Uterus (tissue), 4 donors: ENCODE measurements around the gene PYGM. TPM values are rescaled to one million over a fixed set of nuclear protein-coding genes. Genes with fewer than 3 reads are reported as not detected.

Experiments
- DNase-seq, 2 donors: peaks; one replicate each; pipeline ENCODE4 v3.0.0-alpha.2; 2019 to 2020
- H3K27ac ChIP-seq, 2 donors: fragments of 200-600 bp; sonication (generic); 1 replicate in 1 of 2; 2 replicates in 1 of 2; pipeline ENCODE4 v1.5.1; 2016 to 2018
- H3K27me3 ChIP-seq, 2 donors: fragments of 200-600 bp; sonication (generic); one replicate each; pipeline ENCODE4 v1.5.1; 2018 to 2019; ENCODE audit warnings: control low read depth in 1 of 2
- H3K36me3 ChIP-seq, 2 donors: fragments of 200-600 bp; sonication (generic); one replicate each; pipeline ENCODE4 v1.5.1; 2019; ENCODE audit warnings: control low read depth in 1 of 2
- H3K4me1 ChIP-seq, 2 donors: fragments of 200-600 bp; sonication (generic); one replicate each; pipeline ENCODE4 v1.5.1; 2018 to 2019; ENCODE audit warnings: control low read depth in 1 of 2
- H3K4me3 ChIP-seq, 2 donors: fragments of 200-600 bp; sonication (generic); 1 replicate in 1 of 2; 2 replicates in 1 of 2; pipeline ENCODE4 v1.5.1; 2018 to 2019; ENCODE audit warnings: mild to moderate bottlenecking in 1 of 2
- H3K9me3 ChIP-seq, 2 donors: fragments of 200-600 bp; sonication (generic); one replicate each; pipeline ENCODE4 v1.5.1; 2019; ENCODE audit warnings: control low read depth in 1 of 2
- CTCF ChIP-seq, 4 experiments: fragments of 200-600 bp in 2 of 4; fragments of 450-650 bp in 2 of 4; sonication (generic) in 2 of 4; IDR thresholded peaks; one replicate each; pipeline ENCODE4 v1.5.1; 2016 to 2019; ENCODE audit warnings: antibody characterized with exemption in 4 of 4, mild to moderate bottlenecking in 2 of 4, moderate library complexity in 1 of 4
- POLR2A ChIP-seq, 2 donors: fragments of 450-650 bp; IDR thresholded peaks; one replicate each; pipeline ENCODE4 v1.6.1; 2016; ENCODE audit warnings: antibody characterized with exemption in 2 of 2, mild to moderate bottlenecking in 1 of 2, moderate library complexity in 1 of 2
- intact Hi-C: fragments of 100-400 bp; cut with DNase I; formaldehyde crosslinking; loops from one replicate; pipeline ENCODE4 v1.15.1; 2023; ENCODE audit warnings: low total_unique reads
- total RNA-seq, 4 donors: library from RNA; depleted of rRNA in 3 of 4; stranded (reverse); fragments of >200 nt in 3 of 4; gene quantifications; one replicate each; pipeline versions ENCODE4 v1.1.0 to v1.2.4, GENCODE V29; 2014 to 2023
- donor health status: DM: yes; HTN: yes; CAD: no.

Gene PYGM
- total RNA-seq, 4 donors from 2014 or later, result 2.9 to 42.8 (median 11.4) TPM

DNA sequence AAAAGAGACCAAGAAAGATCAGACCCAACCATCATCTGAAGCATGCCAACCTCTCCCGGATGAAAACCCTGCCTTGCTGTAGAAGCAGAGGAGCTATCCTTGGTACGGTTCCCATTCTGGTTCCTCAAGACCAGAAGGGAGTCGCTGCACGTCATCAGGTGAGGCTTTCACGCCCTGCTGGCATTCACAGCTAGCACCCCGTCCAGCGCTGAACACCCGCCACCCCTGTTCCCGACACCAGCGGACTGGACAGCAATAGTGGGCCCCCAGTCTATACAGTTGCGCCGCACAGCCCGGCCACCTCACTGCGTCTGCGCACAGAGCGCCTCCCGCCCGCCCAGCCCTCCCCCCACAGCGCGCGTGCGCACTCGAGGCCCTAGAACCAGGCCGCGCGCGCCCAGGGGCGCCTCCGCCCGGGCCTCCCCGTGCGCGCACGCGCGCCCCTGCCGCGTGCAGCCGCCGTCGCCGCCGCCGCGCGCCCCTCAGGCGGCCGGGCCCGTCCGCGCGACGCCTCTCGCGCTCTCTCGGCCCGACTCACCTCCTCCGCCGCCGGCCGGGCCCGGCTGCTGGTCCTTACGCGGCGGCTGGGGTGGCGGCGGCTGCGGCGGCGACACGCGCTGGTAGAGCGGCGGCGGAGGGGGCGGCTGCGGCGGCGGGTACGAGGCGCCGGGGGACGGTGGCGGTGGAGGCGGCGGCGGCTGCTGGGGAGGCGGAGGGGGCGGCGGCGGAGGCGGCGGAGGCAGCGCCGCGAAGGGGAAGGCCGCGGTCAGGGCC lies 17.9 kb upstream of the PYGM start:
- DNase-seq, result peak; percentile 77 to 80
- no peak for TF ChIP-seq CTCF (IDR thresholded peaks at IDR 0.05)
- peak in 1 of 2 donors; percentile 5 for TF ChIP-seq POLR2A (IDR thresholded peaks at IDR 0.05)
- intact Hi-C loops, result no loop called here
- peak overlapping the region; percentile 88 to 89 for H3K4me3 ChIP-seq
- H3K9me3 ChIP-seq, result no peaks in the 10 kb centered on the region
- peaks cover 7 to 14% of the 10 kb centered on the region in 2 donors for H3K4me1 ChIP-seq
- no peaks in the 10 kb centered on the region for H3K27me3 ChIP-seq
- peak overlapping the region; percentile 99 for H3K27ac ChIP-seq
- H3K36me3 ChIP-seq, result no peaks in the 10 kb centered on the region

DNA sequence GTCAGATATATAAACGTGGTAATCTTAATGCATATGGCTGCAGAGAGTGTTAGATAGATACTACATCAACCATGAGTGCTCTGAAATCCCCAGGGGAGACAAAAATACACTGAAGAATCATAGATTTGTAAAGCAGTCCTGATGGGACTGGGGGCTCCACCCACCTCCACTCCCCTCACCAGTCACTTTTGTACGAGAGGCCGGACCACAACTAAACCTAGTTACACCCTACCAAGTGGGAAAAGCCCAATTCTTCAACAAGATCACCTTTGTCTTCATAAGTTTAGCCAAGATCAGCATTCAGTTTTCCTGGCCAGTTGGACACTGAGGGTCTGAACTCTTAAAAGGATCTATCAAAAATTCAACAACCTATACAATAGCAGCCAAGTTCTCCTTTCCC lies 17.1 kb upstream of the PYGM start:
- peaks cover 7 to 14% of the 10 kb centered on the region in 2 donors for H3K4me1 ChIP-seq
- H3K9me3 ChIP-seq, result no peaks in the 10 kb centered on the region
- DNase-seq, result no peak
- H3K36me3 ChIP-seq, result no peaks in the 10 kb centered on the region
- H3K27me3 ChIP-seq, result no peaks in the 10 kb centered on the region
- no peak for TF ChIP-seq CTCF (IDR thresholded peaks at IDR 0.05)
- no peak for TF ChIP-seq POLR2A (IDR thresholded peaks at IDR 0.05)
- H3K27ac ChIP-seq, result peak overlapping the region; percentile 71 to 99
- H3K4me3 ChIP-seq, result peak overlapping the region; percentile 57 to 88
- intact Hi-C loops, result no loop called here

DNA sequence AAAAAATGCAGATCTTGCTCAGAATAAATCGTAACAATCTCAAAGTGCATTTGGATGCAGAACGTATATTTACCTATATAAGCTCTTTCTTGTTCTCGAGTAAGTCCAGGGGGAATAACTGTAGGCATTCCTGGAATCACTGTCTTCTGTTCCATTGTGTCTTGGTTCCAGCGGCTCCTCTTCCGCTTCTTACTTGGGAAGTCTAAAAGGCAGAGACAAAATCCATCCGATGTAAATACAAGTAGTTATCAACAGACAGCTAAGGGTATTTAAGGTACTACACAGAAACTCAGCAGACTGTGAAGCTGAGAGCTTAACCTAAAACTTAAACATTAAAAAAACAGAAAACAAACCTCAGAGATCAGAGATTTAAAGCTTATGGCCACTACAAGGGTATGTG lies 16.7 kb upstream of the PYGM start:
- no peak for DNase-seq
- Histone ChIP-seq H3K27me3 (no peaks in the 10 kb centered on the region), H3K36me3 (no peaks in the 10 kb centered on the region), H3K4me1 (peaks cover 7 to 14% of the 10 kb centered on the region in 2 donors), H3K9me3 (no peaks in the 10 kb centered on the region), H3K4me3 (peak overlapping the region in 1 of 2 donors; percentile 88), H3K27ac (no peak overlapping the region)
- intact Hi-C loops, result no loop called here
- TF ChIP-seq CTCF (IDR thresholded peaks at IDR 0.05) (no peak), POLR2A (IDR thresholded peaks at IDR 0.05) (no peak)

DNA sequence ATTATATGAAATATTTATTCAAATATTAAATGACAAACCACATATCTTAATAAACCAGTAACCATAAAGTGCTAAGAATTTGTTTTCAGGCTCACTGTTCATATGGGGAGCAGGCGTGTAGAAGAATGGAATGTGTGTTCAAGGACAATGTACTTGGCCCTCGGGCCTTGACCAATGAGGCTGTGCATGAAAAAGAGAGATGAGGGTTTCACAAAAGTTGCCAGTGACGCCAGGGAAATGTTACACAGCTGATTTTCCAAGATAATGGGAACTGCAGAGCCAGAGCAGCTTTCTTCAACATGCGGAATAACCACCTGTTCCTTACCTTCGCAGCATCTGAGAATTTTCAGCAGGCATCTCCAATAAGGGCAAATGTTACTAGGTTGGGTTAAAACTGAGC lies 14.4 kb upstream of the PYGM start:
- peaks cover 7 to 14% of the 10 kb centered on the region in 2 donors for H3K4me1 ChIP-seq
- H3K27ac ChIP-seq, result no peak overlapping the region
- no peak overlapping the region for H3K4me3 ChIP-seq
- H3K36me3 ChIP-seq, result no peaks in the 10 kb centered on the region
- intact Hi-C loops, result no loop called here
- TF ChIP-seq CTCF (IDR thresholded peaks at IDR 0.05), result no peak
- no peak for TF ChIP-seq POLR2A (IDR thresholded peaks at IDR 0.05)
- no peaks in the 10 kb centered on the region for H3K9me3 ChIP-seq
- DNase-seq, result no peak
- H3K27me3 ChIP-seq, result no peaks in the 10 kb centered on the region

GRCh38 chr11:64772303-64773018 lies 12.7 kb upstream of the PYGM start:
- TF ChIP-seq CTCF (IDR thresholded peaks at IDR 0.05) (no peak), POLR2A (IDR thresholded peaks at IDR 0.05) (no peak)
- Histone ChIP-seq H3K36me3 (no peaks in the 10 kb centered on the region), H3K9me3 (no peaks in the 10 kb centered on the region), H3K27ac (no peak overlapping the region), H3K4me3 (no peak overlapping the region), H3K27me3 (no peaks in the 10 kb centered on the region), H3K4me1 (peaks cover 7 to 14% of the 10 kb centered on the region in 2 donors)
- intact Hi-C loops, result no loop called here
- no peak for DNase-seq
